Bronchial epithelial cell (primary cell): ENCODE data around the gene GPD1. TPM values are rescaled to one million over a fixed set of nuclear protein-coding genes. Genes with fewer than 3 reads are reported as not detected.

ENCODE experiments used
- DNase-seq: peaks from one replicate; pipeline ENCODE4 v3.0.0-alpha.2; 2010; ENCODE audit warnings: low read depth
- FAIRE-seq: peaks from 2 replicates; lab custom pipeline; 2011; peaks lifted over from hg19 to GRCh38; lab: Jason Lieb, UNC
- H3K27me3 ChIP-seq: 2 replicates; pipeline ENCODE4 v1.5.1; 2011; ENCODE audit warnings: low read length; ENCODE audit not compliant: control insufficient read depth, insufficient read depth
- H3K36me3 ChIP-seq: 2 replicates; pipeline ENCODE4 v1.5.1; 2011; ENCODE audit warnings: low read length; ENCODE audit not compliant: control insufficient read depth, insufficient read depth
- H3K4me3 ChIP-seq: 2 replicates; pipeline ENCODE4 v1.5.1; 2011; ENCODE audit warnings: mild to moderate bottlenecking, low read depth, low read length, control low read depth
- total RNA-seq: library from RNA; depleted of rRNA; stranded (reverse); fragments of >200 nt; gene quantifications from 2 replicates; pipeline ENCODE4 v1.2.1, GENCODE V29; 2014
- TF ChIP-seq, protein P1 (sequence below): IDR thresholded peaks from 2 replicates; pipeline ENCODE4 v1.5.1; 2011; ENCODE audit warnings: mild to moderate bottlenecking, moderate library complexity, low read length, control low read depth, inconsistent platforms; ENCODE audit not compliant: insufficient read depth, severe bottlenecking

GPD1 gene
- total RNA-seq, 1 donor from 2014 or later, result 0.53 TPM

DNA sequence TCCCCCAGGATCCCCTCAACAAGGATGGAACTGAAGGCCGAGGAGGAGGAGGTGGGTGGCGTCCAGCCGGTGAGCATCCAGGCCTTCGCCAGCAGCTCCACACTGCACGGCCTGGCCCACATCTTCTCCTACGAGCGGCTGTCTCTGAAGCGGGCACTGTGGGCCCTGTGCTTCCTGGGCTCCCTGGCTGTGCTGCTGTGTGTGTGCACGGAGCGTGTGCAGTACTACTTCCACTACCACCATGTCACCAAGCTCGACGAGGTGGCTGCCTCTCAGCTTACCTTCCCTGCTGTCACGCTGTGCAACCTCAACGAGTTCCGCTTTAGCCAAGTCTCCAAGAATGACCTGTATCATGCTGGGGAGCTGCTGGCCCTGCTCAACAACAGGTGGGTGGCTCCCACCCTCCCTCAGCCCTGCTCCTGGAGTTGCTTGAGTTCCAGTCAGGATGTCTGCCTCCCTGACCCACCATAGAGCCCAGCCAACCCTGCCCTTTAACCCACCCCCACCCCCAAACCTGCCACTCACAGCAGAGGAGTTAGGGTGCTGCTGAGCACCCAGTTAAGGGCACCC lies 45.0 kb upstream of the GPD1 start:
- FAIRE-seq (no peak), DNase-seq (no peak)
- TF ChIP-seq, protein P1, sequence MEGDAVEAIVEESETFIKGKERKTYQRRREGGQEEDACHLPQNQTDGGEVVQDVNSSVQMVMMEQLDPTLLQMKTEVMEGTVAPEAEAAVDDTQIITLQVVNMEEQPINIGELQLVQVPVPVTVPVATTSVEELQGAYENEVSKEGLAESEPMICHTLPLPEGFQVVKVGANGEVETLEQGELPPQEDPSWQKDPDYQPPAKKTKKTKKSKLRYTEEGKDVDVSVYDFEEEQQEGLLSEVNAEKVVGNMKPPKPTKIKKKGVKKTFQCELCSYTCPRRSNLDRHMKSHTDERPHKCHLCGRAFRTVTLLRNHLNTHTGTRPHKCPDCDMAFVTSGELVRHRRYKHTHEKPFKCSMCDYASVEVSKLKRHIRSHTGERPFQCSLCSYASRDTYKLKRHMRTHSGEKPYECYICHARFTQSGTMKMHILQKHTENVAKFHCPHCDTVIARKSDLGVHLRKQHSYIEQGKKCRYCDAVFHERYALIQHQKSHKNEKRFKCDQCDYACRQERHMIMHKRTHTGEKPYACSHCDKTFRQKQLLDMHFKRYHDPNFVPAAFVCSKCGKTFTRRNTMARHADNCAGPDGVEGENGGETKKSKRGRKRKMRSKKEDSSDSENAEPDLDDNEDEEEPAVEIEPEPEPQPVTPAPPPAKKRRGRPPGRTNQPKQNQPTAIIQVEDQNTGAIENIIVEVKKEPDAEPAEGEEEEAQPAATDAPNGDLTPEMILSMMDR, result no peak
- Histone ChIP-seq H3K4me3 (no peak overlapping the region), H3K36me3 (no peaks in the 10 kb centered on the region), H3K27me3 (no peaks in the 10 kb centered on the region)

DNA sequence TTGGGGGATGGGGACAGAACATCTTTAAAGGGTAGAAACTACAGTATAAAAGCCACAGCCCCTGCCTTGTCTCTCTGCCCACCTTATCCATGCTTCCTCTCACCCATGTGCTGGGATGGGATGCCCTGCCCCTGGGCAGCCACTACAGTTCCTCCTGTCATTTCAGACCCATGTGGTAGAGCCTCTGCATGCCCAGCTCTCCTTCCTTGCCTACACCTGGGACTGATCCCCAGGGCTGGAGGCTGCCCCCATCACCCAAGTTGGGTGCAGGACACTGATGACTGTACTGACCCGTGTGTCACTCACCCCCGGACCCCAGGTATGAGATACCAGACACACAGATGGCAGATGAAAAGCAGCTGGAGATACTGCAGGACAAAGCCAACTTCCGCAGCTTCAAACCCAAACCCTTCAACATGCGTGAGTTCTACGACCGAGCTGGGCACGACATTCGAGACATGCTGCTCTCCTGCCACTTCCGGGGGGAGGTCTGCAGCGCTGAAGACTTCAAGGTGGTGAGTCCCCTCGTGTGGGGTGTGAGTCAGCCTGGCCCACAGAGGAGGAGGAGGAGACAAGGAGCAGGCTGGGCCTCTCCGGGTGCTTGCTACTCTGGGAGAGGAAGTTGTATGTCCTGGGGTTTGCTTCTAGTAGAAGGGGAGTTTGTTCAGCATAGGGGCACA lies 44.2 kb upstream of the GPD1 start:
- Histone ChIP-seq H3K27me3 (no peaks in the 10 kb centered on the region), H3K36me3 (no peaks in the 10 kb centered on the region), H3K4me3 (no peak overlapping the region)
- DNase-seq, result no peak
- TF ChIP-seq, protein P1, result no peak
- FAIRE-seq, result no peak

DNA sequence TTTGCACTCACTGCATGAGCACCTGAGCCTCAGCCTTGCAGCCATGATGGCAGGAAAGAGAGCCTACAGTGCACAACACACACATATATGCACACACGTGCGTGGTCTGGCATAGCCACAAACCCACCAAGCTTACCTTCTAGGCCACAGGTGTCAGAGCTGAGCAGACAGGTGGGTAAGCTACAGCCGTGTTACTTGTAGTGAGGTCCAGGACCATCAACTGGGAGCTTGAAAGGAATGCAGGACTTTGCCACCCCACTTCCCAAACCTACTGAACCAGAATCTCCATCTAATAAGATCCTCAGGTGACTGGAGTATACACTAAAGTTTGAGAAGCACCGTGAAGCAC lies 43.7 kb upstream of the GPD1 start:
- DNase-seq (no peak), FAIRE-seq (no peak)
- H3K4me3 ChIP-seq, result no peak overlapping the region
- no peaks in the 10 kb centered on the region for H3K27me3 ChIP-seq
- TF ChIP-seq, protein P1, result no peak
- no peaks in the 10 kb centered on the region for H3K36me3 ChIP-seq

DNA sequence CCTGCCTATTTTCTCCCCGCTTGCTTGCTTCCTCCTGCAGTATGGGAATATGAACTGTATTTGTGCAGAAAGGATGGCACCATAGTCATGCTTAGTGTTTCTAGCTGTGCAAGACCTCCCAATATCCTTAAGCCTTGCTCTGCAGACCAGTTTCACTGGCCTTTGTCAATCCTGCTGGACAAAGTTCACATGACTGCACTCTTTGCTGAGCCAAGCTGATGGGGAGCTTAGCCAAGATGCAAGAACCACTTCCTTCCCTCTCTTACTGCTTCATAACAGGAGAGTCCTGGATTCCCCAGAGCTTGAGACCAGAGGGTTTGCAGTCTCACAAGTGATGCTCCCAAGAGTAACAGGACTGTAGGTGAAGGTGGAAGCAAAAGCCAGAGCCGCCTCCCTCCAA lies 42.6 kb upstream of the GPD1 start:
- TF ChIP-seq, protein P1, result no peak
- Histone ChIP-seq H3K27me3 (no peaks in the 10 kb centered on the region), H3K36me3 (no peaks in the 10 kb centered on the region), H3K4me3 (no peak overlapping the region)
- no peak for DNase-seq
- peak; percentile 92 for FAIRE-seq

DNA sequence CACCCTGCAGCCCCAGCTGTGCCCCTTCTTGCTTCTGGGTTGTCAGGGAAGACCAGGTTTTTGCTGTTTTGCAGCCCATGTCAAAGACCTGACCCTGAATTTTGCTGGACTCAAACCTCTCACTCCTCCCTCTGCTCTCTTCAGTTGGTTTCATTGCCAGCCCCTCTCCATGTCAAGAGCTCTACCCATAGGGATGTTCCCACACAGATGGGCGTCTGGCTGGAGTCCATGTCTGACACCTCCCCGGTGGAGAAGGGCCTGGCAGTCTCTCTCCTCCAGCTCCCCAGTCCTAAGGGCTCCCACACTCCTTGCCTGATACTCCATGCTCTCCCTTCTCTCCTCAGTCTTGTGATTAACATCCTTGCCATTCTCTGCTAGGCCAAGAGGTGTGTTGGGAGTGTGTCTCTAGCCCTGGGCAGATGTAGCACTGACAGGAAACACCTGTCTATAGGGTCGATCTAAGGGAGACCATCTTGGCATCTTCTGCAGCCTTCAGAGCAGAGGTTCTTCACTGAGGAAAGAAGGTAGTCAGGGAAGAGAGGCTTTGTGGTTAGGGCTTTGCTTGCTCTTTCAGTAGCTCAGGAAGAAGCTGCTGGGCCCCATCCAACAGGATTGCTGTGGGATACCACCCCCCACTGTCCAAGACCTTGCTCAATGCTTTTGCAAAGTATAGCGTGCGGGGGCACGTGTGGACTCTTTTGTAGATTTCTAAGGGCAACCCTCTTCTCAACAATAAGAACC lies 41.7 kb upstream of the GPD1 start:
- Histone ChIP-seq H3K27me3 (no peaks in the 10 kb centered on the region), H3K4me3 (no peak overlapping the region), H3K36me3 (no peaks in the 10 kb centered on the region)
- FAIRE-seq, result peak; percentile 32
- TF ChIP-seq, protein P1, result no peak
- DNase-seq, result no peak
